Tibial artery (tissue), 4 donors: ENCODE results near the gene CENPV.

ENCODE experiments used
- DNase-seq, 2 donors: peaks; one replicate each; pipeline ENCODE4 v3.0.0-alpha.2; 2019
- H3K27ac ChIP-seq, 2 donors: fragments of 200-600 bp; sonication (generic) in 1 of 2; 1 replicate in 1 of 2; 2 replicates in 1 of 2; pipeline ENCODE4 v1.5.1; 2018 to 2019; ENCODE audit warnings: mild to moderate bottlenecking in 1 of 2
- H3K27me3 ChIP-seq, 2 donors: fragments of 200-600 bp; sonication (generic) in 1 of 2; one replicate each; pipeline versions ENCODE4 v1.5.1 to v1.6.0; 2016 to 2019
- H3K36me3 ChIP-seq, 3 donors: fragments of 200-600 bp; sonication (generic) in 2 of 3; one replicate each; pipeline ENCODE4 v1.5.1; 2016 to 2019; ENCODE audit warnings: mild to moderate bottlenecking in 2 of 3
- H3K4me1 ChIP-seq, 4 donors: fragments of 200-600 bp; sonication (generic) in 2 of 4; 1 replicate in 3 of 4; 2 replicates in 1 of 4; pipeline ENCODE4 v1.5.1; 2016 to 2019
- H3K4me3 ChIP-seq, 2 donors: fragments of 200-600 bp; sonication (generic) in 1 of 2; 1 replicate in 1 of 2; 2 replicates in 1 of 2; pipeline ENCODE4 v1.5.1; 2018 to 2019; ENCODE audit warnings: mild to moderate bottlenecking in 2 of 2
- H3K9me3 ChIP-seq, 3 donors: fragments of 200-600 bp; sonication (generic) in 1 of 3; one replicate each; pipeline ENCODE4 v1.5.1; 2016 to 2019
- CTCF ChIP-seq, 2 experiments: fragments of 200-600 bp in 1 of 2; fragments of 450-650 bp in 1 of 2; IDR thresholded peaks; one replicate each; pipeline ENCODE4 v1.5.1; 2017 to 2019; ENCODE audit warnings: antibody characterized with exemption in 2 of 2, mild to moderate bottlenecking in 1 of 2, moderate library complexity in 1 of 2
- intact Hi-C: fragments of 100-400 bp; cut with DNase I; formaldehyde crosslinking; loops from one replicate; pipeline ENCODE4 v1.15.0; 2023; ENCODE audit warnings: low total_unique reads

CENPV gene

GRCh38 chr17:16384557-16384956 lies 31.3 kb upstream of the CENPV start:
- Histone ChIP-seq H3K27me3 (no peaks in the 10 kb centered on the region), H3K27ac (no peak overlapping the region), H3K36me3 (peaks cover 21 to 24% (median 22%) of the 10 kb centered on the region in 3 donors), H3K9me3 (no peaks in the 10 kb centered on the region), H3K4me1 (peaks cover 0 to 48% (median 33%) of the 10 kb centered on the region in 4 donors), H3K4me3 (no peak overlapping the region)
- intact Hi-C loops: no loop called here
- DNase-seq: no peak
- TF ChIP-seq CTCF (IDR thresholded peaks at IDR 0.05): no peak

GRCh38 chr17:16383772-16384287 lies 30.6 kb upstream of the CENPV start:
- no peak for DNase-seq
- no peak overlapping the region for H3K4me3 ChIP-seq
- H3K9me3 ChIP-seq: no peaks in the 10 kb centered on the region
- peaks cover 0 to 48% (median 33%) of the 10 kb centered on the region in 4 donors for H3K4me1 ChIP-seq
- peaks cover 21 to 24% (median 22%) of the 10 kb centered on the region in 3 donors for H3K36me3 ChIP-seq
- no peak for TF ChIP-seq CTCF (IDR thresholded peaks at IDR 0.05)
- H3K27me3 ChIP-seq: no peaks in the 10 kb centered on the region
- intact Hi-C loops: no loop called here
- no peak overlapping the region for H3K27ac ChIP-seq

- intact Hi-C loops: no loop called here
- Histone ChIP-seq H3K27me3 (no peaks in the 10 kb centered on the region), H3K4me3 (no peak overlapping the region), H3K4me1 (peaks cover 0 to 48% (median 33%) of the 10 kb centered on the region in 4 donors), H3K9me3 (no peaks in the 10 kb centered on the region), H3K27ac (no peak overlapping the region), H3K36me3 (peaks cover 21 to 24% (median 22%) of the 10 kb centered on the region in 3 donors)
- no peak for TF ChIP-seq CTCF (IDR thresholded peaks at IDR 0.05)
- DNase-seq: no peak
Observed at GRCh38 chr17:16383216-16383615, 29.9 kb upstream of the CENPV start.

GRCh38 chr17:16381496-16381820 lies 28.2 kb upstream of the CENPV start:
- Histone ChIP-seq H3K27ac (peak overlapping the region; percentile 88 to 92), H3K27me3 (no peaks in the 10 kb centered on the region), H3K36me3 (peaks cover 21 to 24% (median 22%) of the 10 kb centered on the region in 3 donors), H3K4me1 (peaks cover 0 to 39% (median 29%) of the 10 kb centered on the region in 4 donors), H3K9me3 (no peaks in the 10 kb centered on the region), H3K4me3 (peak overlapping the region; percentile 74 to 77)
- no peak for DNase-seq
- no peak for TF ChIP-seq CTCF (IDR thresholded peaks at IDR 0.05)
- intact Hi-C loops: no loop called here

GRCh38 chr17:16380640-16381495 lies 27.6 kb upstream of the CENPV start, which contains the start of gene UBB:
UBB (plus strand) TSS chr17:16381091; CDS start chr17:16381908, 817 bp downstream.
- intact Hi-C loops: no loop called here
- no peaks in the 10 kb centered on the region for H3K27me3 ChIP-seq
- peak within 1 kb of the TSS; percentile 88 to 92 for H3K27ac ChIP-seq
- peak within 1 kb of the TSS; percentile 74 to 77 for H3K4me3 ChIP-seq
- DNase-seq: peak; percentile 96 to 98
- H3K9me3 ChIP-seq: no peaks in the 10 kb centered on the region
- H3K36me3 ChIP-seq: peaks cover 21 to 24% (median 22%) of the 10 kb centered on the region in 3 donors
- TF ChIP-seq CTCF (IDR thresholded peaks at IDR 0.05): no peak
- peaks cover 0 to 33% (median 26%) of the 10 kb centered on the region in 4 donors for H3K4me1 ChIP-seq
